Loucy (cell line): ENCODE results near the gene SYMPK.

Experiments
- EZH2phosphoT487 ChIP-seq: fragments of 200-600 bp; IDR thresholded peaks from 2 replicates; pipeline ENCODE4 v1.6.1; 2018; ENCODE audit warnings: antibody characterized with exemption, mild to moderate bottlenecking, moderate library complexity, borderline replicate concordance
- TF ChIP-seq, protein P1 (sequence below): fragments of 200-600 bp; sonication (generic); conservative IDR thresholded peaks from 2 replicates; pipeline ENCODE4 v1.5.1; 2014; ENCODE audit warnings: mild to moderate bottlenecking, antibody characterized with exemption, low read length

DNA sequence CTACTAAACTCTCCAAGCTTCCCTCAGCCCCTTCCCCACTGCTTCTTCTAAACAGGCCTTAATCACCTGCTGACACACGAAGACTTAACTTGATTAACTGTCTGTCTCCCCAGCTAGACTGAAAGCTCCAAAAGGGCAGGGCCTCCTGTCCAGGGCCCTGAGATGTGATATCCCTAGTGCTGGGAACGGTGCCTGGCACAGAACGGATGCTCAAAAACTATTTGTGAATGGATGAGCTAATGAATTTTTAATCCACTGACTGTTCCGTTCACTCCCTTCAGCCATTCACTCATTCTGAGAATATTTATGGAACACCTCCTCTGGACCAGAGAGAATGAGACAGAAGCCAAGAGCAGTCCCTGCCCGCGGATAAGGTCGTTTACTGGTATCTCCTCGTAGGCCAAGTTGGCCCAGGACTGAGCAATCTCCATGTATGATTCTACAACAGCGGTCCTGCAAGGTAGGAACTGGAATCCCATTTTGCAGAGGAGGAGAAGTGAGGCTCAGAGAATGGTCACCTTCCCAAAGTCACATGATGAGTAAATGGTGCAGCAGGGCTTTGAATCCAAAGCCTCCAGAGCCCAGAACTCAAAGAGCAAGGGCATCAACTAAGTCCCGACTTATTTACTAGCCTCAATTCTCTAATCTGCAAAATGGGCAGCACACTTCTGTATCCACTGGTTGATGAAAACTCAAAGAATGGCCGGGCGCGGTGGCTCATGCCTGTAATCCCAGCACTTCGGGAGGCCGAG lies 73.7 kb downstream of the SYMPK start:
- TF ChIP-seq, protein P1, sequence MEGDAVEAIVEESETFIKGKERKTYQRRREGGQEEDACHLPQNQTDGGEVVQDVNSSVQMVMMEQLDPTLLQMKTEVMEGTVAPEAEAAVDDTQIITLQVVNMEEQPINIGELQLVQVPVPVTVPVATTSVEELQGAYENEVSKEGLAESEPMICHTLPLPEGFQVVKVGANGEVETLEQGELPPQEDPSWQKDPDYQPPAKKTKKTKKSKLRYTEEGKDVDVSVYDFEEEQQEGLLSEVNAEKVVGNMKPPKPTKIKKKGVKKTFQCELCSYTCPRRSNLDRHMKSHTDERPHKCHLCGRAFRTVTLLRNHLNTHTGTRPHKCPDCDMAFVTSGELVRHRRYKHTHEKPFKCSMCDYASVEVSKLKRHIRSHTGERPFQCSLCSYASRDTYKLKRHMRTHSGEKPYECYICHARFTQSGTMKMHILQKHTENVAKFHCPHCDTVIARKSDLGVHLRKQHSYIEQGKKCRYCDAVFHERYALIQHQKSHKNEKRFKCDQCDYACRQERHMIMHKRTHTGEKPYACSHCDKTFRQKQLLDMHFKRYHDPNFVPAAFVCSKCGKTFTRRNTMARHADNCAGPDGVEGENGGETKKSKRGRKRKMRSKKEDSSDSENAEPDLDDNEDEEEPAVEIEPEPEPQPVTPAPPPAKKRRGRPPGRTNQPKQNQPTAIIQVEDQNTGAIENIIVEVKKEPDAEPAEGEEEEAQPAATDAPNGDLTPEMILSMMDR = no peak
- no peak for TF ChIP-seq EZH2phosphoT487
